Activated CD8-positive, alpha-beta memory T cell treated with anti-CD3 and anti-CD28 coated beads for 36 hours (primary cell): ENCODE measurements around the gene FGF11. TPM values are rescaled to one million over a fixed set of nuclear protein-coding genes. Genes with fewer than 3 reads are reported as not detected.

Experiments
- CTCF ChIA-PET: fragments of 350-600 bp; sonication (Branson Sonifier 250); formaldehyde crosslinking; loops from one replicate; lab custom pipeline; 2021; ENCODE audit warnings: antibody characterized with exemption; lab: Charles Lee
- POLR2A ChIA-PET: fragments of 350-600 bp; sonication (Branson Sonifier 250); formaldehyde crosslinking; loops from one replicate; lab custom pipeline; 2021; ENCODE audit warnings: antibody characterized with exemption; lab: Charles Lee
- total RNA-seq, 2 experiments: library from RNA; stranded (reverse); gene quantifications; one replicate each; pipeline ENCODE4 v1.2.3, GENCODE V29; 2021

Gene FGF11
- total RNA-seq, 2 experiments from 2014 or later: 2.0 to 2.1 TPM

DNA sequence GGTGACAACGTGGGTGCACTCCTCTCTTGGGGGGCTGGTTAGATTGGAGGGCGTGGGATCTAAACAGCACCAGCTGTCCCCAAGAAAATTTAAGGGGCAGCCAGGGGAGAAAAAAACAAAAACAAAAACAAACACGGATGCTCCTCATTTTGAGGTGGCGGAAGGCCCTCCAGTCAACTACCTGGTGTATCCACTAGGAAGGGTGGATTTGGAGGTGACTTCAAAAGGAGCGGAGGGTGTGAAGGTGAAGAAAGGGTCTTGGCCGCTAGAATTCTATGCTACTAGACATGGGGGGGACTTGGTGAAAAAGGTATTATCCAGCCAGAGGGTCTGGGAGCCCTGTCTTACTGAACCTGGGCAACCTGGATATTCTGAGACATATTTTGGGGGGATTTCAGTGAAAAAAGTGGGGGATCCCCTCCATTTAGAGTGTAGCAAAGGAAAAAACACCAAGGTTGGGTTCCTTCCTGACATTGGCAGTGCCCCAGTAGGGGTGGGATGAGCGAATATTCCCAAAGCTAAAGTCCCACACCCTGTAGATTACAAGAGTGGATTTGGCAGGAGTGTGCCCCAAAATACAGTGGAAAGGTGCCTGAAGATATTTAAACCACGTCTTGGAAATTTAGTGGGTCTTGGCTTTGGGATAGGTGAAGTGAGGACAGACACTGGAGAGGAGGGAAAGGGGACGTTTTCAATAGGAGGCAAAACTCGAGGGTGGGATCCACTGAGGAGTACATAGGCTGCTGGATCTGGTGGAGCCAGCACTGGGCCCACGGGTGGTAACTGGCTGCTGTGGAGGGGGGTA, 454 bp upstream of the FGF11 start:
- ChIA-PET POLR2A (interaction anchor here (0.8 kb wide), 1 partner anchor 36 kb away, joined by 3 read pairs; no protein-coding TSS in a partner anchor), CTCF (interaction anchor here (1.2 to 1.3 kb wide), 2 partner anchors 82 to 122 kb away, joined by 3 to 6 read pairs; no protein-coding TSS in a partner anchor)

DNA sequence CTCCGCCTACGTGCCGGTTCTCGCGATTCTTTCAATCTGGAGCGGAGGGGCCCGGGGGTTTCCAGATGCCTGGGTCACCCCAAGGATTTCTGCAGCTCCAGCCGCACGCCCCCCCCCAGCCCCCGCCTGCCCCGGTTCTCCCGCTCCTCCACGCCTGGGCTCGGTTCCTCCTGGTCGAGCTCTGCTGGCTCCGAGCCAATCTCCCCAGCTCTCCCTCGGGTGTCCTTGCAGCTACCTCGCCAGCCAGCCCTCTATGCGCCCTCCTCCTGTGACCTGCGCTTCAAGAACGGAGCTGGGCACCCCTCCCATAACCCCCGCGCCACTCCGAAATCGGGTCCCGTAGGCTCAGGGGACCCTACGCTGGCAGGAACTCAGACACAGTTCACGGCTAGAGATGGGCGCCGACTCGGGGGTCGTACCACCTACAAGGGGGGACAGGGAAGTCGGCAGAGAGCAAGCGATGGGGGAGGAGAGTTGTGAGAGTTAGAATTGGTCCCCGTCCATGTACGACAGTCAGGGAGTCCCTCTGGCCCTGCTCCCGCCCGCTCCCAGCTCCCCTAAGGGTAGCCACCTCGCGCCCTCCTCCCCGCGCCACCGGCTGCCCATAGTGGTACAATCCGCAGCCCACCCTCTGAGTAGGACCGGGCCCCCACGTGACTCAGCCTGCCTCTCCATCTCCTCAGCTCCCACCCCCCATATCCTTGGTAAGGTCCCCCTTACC, 961 bp downstream of the FGF11 start:
- CTCF ChIA-PET: interaction anchor here (0.6 to 2.6 kb wide), 5 partner anchors 13 to 86 kb away, joined by 3 to 11 read pairs (median 3); partner anchors contain the start of gene TMEM95
- POLR2A ChIA-PET: interaction anchor here (0.9 kb wide), 1 partner anchor 15 kb away, joined by 3 read pairs; no protein-coding TSS in a partner anchor

DNA sequence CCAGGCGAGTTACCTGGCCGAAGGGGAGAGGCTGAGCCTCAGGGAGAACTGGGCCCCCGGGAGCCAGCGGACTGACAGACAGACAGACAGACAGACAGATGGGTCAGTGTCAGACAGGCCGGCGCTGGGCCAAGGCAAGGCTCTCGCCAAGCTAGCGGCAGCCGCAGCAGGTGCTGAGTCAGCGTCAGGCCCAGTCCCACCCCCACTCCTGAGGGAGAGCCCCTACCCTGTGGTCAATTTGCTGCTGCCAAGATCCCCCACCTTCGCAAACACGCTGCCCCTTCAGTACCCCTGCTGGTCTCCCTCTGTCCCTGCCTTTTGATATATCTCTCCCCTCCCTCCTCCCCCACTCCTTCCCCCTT, 1.5 kb downstream of the FGF11 start:
- ChIA-PET CTCF (interaction anchor here (0.6 to 2.6 kb wide), 8 partner anchors 13 to 161 kb away, joined by 3 to 11 read pairs (median 3); partner anchors contain the start of gene TMEM95), POLR2A (interaction anchor here (0.6 to 0.9 kb wide), 5 partner anchors 14 to 80 kb away, joined by 3 to 6 read pairs (median 4); no protein-coding TSS in a partner anchor)

GRCh38 chr17:7441266-7441665, 2.0 kb downstream of the FGF11 start:
- POLR2A ChIA-PET: interaction anchor here (0.6 to 0.9 kb wide), 5 partner anchors 14 to 80 kb away, joined by 3 to 6 read pairs (median 4); no protein-coding TSS in a partner anchor
- CTCF ChIA-PET: interaction anchor here (0.6 to 2.6 kb wide), 7 partner anchors 12 to 161 kb away, joined by 3 to 11 read pairs (median 3); partner anchors contain the start of gene TMEM95

- CTCF ChIA-PET: interaction anchor here (1.1 to 2.6 kb wide), 2 partner anchors 12 to 86 kb away, joined by 3 to 11 read pairs; no protein-coding TSS in a partner anchor
- POLR2A ChIA-PET: no interaction called here
These were observed 2.8 kb downstream of the FGF11 start for GRCh38 chr17:7442142-7442541.

DNA sequence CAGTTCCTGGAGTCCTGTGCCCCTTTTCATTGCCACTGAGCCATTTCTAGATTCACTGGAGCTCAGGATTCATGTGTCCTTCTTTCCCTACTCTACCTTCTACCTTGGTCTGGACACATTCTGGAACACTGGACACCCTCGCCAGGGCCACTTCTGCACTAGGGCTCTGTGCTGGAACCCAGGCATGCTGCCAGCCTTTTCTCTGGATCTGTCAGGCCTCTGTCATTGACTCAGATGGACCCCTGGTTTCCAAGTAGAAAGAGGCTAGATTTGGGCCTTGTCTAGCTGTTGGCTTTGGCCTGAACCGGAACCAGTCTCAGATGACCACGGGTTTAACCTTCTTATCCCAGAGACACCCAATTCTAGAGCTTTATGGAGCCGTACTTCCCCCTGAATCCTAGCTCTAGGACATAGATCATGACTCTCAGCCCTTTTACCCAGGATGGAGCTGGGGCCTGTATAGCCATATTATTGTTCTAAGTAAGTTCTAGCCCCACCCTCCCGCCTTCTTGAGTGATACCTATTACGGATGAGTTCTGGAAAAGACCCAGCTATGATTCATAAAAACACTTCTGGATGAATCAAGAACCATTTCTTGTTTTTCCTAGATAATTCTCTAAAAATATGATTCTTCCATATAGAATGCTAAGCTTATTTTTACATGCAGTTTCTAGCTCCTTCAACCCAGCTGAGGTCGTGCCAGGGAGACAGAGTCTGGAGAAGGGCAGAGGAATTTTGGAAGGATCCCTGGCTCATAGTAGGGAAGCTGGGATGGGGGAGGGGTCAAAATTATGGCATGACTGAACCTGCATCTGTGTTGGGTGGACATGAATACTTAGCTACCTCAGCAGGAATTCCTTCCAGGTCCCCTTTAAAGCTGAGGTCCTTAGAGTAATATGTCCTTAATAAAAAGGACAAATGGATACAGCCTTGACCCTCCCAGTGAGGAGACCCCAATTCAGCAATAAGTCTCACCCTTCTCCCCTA, 4.5 kb downstream of the FGF11 start:
- CTCF ChIA-PET: interaction anchor here (0.6 to 1.6 kb wide), 3 partner anchors 40 to 117 kb away, joined by 3 read pairs; partner anchors contain the start of gene TMEM256
- POLR2A ChIA-PET: interaction anchor here (0.5 to 1.0 kb wide), 2 partner anchors 11 to 139 kb away, joined by 4 to 10 read pairs; no protein-coding TSS in a partner anchor

DNA sequence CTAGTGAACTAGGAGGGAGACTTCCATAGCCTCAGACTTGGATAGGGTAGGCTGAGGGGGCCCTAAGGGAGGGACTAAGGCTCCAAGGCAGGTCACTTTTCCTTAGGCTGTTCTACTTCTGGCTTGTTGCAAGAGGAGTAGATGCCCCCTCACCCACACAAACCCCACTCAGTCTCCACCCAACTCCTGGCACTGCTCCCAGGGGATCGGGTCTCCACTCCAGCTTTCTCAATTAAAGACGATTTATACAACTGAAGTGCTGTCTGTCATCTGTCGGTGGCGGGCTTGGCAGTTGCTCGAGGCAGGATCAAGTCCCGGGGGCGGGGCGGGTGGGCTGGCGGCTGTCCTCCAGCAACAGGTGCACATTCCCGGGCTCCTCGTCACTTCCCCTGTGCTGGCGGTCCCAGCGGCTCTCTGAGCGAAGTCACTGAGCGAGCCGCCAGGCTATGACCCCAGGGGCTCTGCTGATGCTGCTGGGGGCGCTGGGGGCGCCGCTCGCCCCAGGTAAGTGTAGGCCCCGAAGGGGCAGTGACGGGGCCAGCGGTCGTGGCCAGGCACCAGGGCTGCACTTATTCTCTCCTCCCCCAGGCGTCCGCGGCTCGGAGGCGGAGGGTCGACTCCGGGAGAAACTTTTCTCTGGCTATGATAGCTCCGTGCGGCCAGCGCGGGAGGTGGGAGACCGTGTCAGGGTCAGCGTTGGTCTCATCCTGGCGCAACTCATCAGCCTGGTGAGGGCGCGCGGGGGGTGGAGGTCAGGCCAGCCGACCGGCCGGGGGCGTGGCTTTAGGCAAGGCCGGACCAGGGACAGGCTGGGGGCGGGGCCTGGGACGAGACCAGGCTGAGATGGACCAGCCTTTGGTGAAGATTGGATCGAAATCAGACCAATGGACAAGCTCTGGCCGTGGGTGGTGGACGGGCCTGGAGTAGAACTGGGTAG, 5.6 kb downstream of the FGF11 start, which contains the start of gene CHRNB1:
CHRNB1 (plus strand) TSS at position 380 of the 937 bp plus-strand sequence; CDS start at position 447, 67 bp downstream.
- CTCF ChIA-PET: interaction anchor here (0.6 to 2.0 kb wide), 6 partner anchors 9 to 140 kb away, joined by 3 to 8 read pairs (median 3); no protein-coding TSS in a partner anchor
- POLR2A ChIA-PET: no interaction called here

GRCh38 chr17:7445619-7445968, 6.3 kb downstream of the FGF11 start:
- POLR2A ChIA-PET: no interaction called here
- CTCF ChIA-PET: interaction anchor here (0.6 to 2.0 kb wide), 5 partner anchors 9 to 141 kb away, joined by 3 to 8 read pairs (median 3); no protein-coding TSS in a partner anchor

GRCh38 chr17:7448461-7448860, 9.1 kb downstream of the FGF11 start:
- ChIA-PET CTCF (no interaction called here), POLR2A (interaction anchor here (1.2 kb wide), 1 partner anchor 28 kb away, joined by 4 read pairs; no protein-coding TSS in a partner anchor)

GRCh38 chr17:7459961-7460545, 20.7 kb downstream of the FGF11 start:
- CTCF ChIA-PET: interaction anchor here (0.7 kb wide), 1 partner anchor 778 kb away, joined by 3 read pairs; no protein-coding TSS in a partner anchor
- POLR2A ChIA-PET: interaction anchor here (0.6 kb wide), 1 partner anchor 198 kb away, joined by 3 read pairs; no protein-coding TSS in a partner anchor

- CTCF ChIA-PET: interaction anchor here (0.6 kb wide), 1 partner anchor 35 kb away, joined by 3 read pairs; no protein-coding TSS in a partner anchor
- POLR2A ChIA-PET: no interaction called here
These were observed 21.7 kb downstream of the FGF11 start for GRCh38 chr17:7460850-7461660.

GRCh38 chr17:7462474-7463371, 23.4 kb downstream of the FGF11 start:
- POLR2A ChIA-PET: interaction anchor here (0.9 kb wide), 1 partner anchor 24 kb away, joined by 3 read pairs; no protein-coding TSS in a partner anchor
- CTCF ChIA-PET: interaction anchor here (1.1 kb wide), 1 partner anchor 17 kb away, joined by 3 read pairs; the partner anchor contains the start of gene ZBTB4

GRCh38 chr17:7463372-7463846, 24.1 kb downstream of the FGF11 start:
- CTCF ChIA-PET: no interaction called here
- POLR2A ChIA-PET: no interaction called here

- POLR2A ChIA-PET: interaction anchor here (0.6 kb wide), 2 partner anchors 98 to 409 kb away, joined by 4 to 5 read pairs; no protein-coding TSS in a partner anchor
- CTCF ChIA-PET: no interaction called here
These were observed 24.8 kb downstream of the FGF11 start for GRCh38 chr17:7464081-7464480.
